Measurements from ENCODE around the gene FAM9C. TPM values are rescaled to one million over a fixed set of nuclear protein-coding genes. Genes with fewer than 3 reads are reported as not detected.

FAM9C gene
- total and polyA plus RNA-seq, 11 donors: 0.20 to 2.6 (median 0.34) TPM; not detected in 5

DNA sequence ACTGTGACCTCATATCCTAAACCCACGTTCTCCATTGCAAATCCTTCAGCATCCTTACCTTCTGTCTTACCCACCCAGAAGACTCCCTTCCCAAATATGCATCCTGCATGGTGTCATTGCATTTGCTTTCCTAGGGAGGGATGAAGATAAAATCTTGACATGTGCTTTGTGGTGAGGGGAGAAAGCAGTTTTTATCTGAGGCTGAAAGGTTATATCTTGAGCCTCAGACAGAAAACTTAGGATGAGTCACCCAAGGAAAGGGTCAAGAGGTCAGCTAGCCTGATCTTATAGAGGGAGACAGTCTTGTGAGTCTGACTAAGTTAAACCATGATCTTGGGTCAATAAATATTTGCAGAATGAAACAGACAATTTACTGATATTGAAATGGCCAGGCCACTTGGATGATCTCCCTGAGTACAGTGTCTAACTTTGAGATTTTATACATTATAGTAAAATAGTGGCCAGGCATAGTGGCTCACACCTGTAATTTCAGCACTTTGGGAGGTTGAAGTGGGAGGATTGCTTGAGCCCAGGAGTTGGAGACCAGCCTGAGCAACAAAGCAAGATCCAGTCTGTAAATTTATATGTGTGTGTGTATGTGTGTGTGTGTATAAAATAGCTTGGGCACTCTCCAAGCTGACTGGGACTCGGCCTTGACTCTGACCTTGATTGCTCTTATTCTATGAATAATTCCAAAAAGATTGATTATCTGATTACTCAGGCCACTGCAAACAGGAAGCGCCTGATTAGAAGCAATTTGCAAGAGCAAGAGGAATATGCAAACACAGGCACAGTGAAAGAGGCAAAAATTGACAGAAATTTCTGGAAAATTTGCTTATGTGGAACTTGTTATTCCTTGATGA is 15.4 kb upstream of the FAM9C start:
- Histone ChIP-seq H3K27me3 (peaks cover 0 to 8% (median 0%) of the 10 kb centered on the region in 9 donors), H3K36me3 (no peaks in the 10 kb centered on the region), H3K27ac (no peak overlapping the region), H3K4me3 (no peak overlapping the region), H3K4me1 (peaks cover 0 to 17% (median 0%) of the 10 kb centered on the region in 12 donors), H3K9me3 (peaks cover 0 to 4% (median 0%) of the 10 kb centered on the region in 12 donors)
- no peak for DNase-seq
- ATAC-seq: no peak
- intact Hi-C loops (cut with DNase I): no loop called here
- WGBS, 4 donors: 66 to 81% (median 71%) methylated on average over 3 of the region's 3 CpGs
- no peak for TF ChIP-seq POLR2A (IDR thresholded peaks at IDR 0.05)
- TF ChIP-seq, protein P1, sequence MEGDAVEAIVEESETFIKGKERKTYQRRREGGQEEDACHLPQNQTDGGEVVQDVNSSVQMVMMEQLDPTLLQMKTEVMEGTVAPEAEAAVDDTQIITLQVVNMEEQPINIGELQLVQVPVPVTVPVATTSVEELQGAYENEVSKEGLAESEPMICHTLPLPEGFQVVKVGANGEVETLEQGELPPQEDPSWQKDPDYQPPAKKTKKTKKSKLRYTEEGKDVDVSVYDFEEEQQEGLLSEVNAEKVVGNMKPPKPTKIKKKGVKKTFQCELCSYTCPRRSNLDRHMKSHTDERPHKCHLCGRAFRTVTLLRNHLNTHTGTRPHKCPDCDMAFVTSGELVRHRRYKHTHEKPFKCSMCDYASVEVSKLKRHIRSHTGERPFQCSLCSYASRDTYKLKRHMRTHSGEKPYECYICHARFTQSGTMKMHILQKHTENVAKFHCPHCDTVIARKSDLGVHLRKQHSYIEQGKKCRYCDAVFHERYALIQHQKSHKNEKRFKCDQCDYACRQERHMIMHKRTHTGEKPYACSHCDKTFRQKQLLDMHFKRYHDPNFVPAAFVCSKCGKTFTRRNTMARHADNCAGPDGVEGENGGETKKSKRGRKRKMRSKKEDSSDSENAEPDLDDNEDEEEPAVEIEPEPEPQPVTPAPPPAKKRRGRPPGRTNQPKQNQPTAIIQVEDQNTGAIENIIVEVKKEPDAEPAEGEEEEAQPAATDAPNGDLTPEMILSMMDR (IDR thresholded peaks at IDR 0.05): no peak

- Histone ChIP-seq H3K27ac (no peak overlapping the region), H3K27me3 (peaks cover 0 to 5% (median 0%) of the 10 kb centered on the region in 9 donors), H3K36me3 (no peaks in the 10 kb centered on the region), H3K9me3 (no peaks in the 10 kb centered on the region), H3K4me1 (peaks cover 0 to 47% (median 0%) of the 10 kb centered on the region in 12 donors), H3K4me3 (no peak overlapping the region)
- DNase-seq: no peak
- WGBS, 4 donors: 76 to 89% (median 79%) methylated on average over 1 of the region's 1 CpG
- intact Hi-C loops (cut with DNase I): no loop called here
- TF ChIP-seq, protein P1 (IDR thresholded peaks at IDR 0.05): no peak
- TF ChIP-seq POLR2A (IDR thresholded peaks at IDR 0.05): no peak
- ATAC-seq: no peak
Measured at GRCh38 chrX:13055486-13055885, 11.1 kb upstream of the FAM9C start.

DNA sequence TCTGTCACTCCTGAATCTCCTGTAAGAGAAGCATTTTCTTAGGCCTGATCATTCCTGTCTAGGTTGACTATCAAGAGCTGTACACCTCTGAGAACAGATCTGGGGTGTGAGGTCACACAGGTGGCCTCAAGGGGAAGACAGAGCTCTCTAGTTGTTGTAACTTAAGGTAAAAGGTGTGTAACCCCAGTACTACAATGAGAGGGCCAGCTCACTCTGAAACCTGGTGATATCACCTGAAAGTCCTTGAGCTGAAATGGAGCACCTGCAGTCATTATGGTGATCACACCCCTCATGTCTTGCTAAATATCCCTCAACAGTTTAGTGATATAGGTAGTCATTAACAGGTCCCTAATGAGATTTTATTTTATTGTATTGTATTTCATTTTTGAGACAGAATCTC is 8.8 kb upstream of the FAM9C start:
- intact Hi-C loops (cut with DNase I): no loop called here
- Histone ChIP-seq H3K9me3 (no peaks in the 10 kb centered on the region), H3K27me3 (no peaks in the 10 kb centered on the region), H3K4me1 (peaks cover 0 to 48% (median 0%) of the 10 kb centered on the region in 12 donors), H3K4me3 (no peak overlapping the region), H3K36me3 (no peaks in the 10 kb centered on the region), H3K27ac (no peak overlapping the region)
- no peak for DNase-seq
- no peak for ATAC-seq
- no peak for TF ChIP-seq POLR2A (IDR thresholded peaks at IDR 0.05)
- TF ChIP-seq, protein P1 (IDR thresholded peaks at IDR 0.05): no peak

DNA sequence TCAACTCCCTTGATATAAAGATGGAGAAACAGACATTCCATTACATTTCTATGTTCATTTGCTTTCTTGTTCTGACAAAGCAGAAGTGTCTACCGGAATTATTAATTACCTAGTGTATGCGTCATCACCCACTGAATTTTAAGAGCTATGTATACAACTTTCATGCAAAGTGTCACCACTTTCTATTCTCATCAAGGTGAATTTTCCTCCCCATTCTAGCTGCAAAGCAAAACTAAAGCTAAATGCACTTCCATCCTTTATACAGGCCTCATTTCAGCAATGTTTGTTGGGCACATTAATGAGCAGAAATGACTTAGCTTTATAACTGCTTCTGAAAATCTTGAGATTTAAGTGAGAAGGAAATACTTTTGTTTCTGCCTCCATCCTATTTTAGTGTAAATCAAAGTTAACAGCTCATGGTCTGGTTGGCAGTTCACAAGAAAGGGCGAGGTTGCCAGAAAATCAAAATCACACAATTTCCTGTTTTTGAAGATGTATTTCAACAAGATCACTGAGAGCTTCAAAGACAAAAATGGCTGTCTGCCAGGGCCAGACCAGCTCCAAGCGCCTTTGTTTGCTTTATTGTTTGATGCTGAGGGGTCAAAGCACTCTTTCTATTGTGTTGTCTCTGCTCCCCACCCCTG is 7.2 kb upstream of the FAM9C start:
- 58 to 68% (median 64%) methylated on average over 4 of the region's 4 CpGs for WGBS, 4 donors
- Histone ChIP-seq H3K9me3 (no peaks in the 10 kb centered on the region), H3K4me3 (no peak overlapping the region), H3K4me1 (peaks cover 0 to 53% (median 0%) of the 10 kb centered on the region in 12 donors), H3K36me3 (no peaks in the 10 kb centered on the region), H3K27me3 (peaks cover 0 to 5% (median 0%) of the 10 kb centered on the region in 9 donors), H3K27ac (peak overlapping the region in 8 of 12 donors; percentile 17 to 80 (median 43))
- DNase-seq (peak in 4 of 5 donors; percentile 29 to 67 (median 42)), ATAC-seq (peak in 2 of 4 donors; percentile 50 to 65)
- TF ChIP-seq, protein P1 (IDR thresholded peaks at IDR 0.05): no peak
- no peak for TF ChIP-seq POLR2A (IDR thresholded peaks at IDR 0.05)
- intact Hi-C loops (cut with DNase I): no loop called here

Data from heart left ventricle (tissue), 16 donors.